ENCODE data around the gene PIP5K1B.

- TF ChIP-seq, protein P1, sequence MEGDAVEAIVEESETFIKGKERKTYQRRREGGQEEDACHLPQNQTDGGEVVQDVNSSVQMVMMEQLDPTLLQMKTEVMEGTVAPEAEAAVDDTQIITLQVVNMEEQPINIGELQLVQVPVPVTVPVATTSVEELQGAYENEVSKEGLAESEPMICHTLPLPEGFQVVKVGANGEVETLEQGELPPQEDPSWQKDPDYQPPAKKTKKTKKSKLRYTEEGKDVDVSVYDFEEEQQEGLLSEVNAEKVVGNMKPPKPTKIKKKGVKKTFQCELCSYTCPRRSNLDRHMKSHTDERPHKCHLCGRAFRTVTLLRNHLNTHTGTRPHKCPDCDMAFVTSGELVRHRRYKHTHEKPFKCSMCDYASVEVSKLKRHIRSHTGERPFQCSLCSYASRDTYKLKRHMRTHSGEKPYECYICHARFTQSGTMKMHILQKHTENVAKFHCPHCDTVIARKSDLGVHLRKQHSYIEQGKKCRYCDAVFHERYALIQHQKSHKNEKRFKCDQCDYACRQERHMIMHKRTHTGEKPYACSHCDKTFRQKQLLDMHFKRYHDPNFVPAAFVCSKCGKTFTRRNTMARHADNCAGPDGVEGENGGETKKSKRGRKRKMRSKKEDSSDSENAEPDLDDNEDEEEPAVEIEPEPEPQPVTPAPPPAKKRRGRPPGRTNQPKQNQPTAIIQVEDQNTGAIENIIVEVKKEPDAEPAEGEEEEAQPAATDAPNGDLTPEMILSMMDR (IDR thresholded peaks at IDR 0.05; ENCODE audit: low read depth, low read length, poor library complexity, severe bottlenecking), result no peak
- no peak for TF ChIP-seq EZH2phosphoT487 (IDR thresholded peaks at IDR 0.05; ENCODE audit: borderline replicate concordance, low read length)
Observed at GRCh38 chr9:68683433-68683832, 21.6 kb upstream of the PIP5K1B start.
